Measurements from ENCODE around the gene KLK8. TPM values are rescaled to one million over a fixed set of nuclear protein-coding genes. Genes with fewer than 3 reads are reported as not detected.

The KLK8 gene
- total and polyA plus RNA-seq, 4 donors = not detected

- WGBS = 63% methylated on average over 42 of the region's 42 CpGs
- H3K27me3 ChIP-seq (ENCODE audit: control insufficient read depth in 4 of 4, insufficient read depth in 4 of 4, low read length in 3 of 4) = peaks cover 0 to 4% (median under 1%) of the 10 kb centered on the region in 4 donors
Measured at GRCh38 chr19:51002542-51003311, 1.3 kb upstream of the KLK8 start.

More at GRCh38 chr19:51002542-51003311, 1.3 kb upstream of the KLK8 start:
- DNase-seq (ENCODE audit: low spot score) = no peak
- Histone ChIP-seq H3K4me3 (ENCODE audit: low read depth in 1 of 3, low read length in 3 of 3) (no peak overlapping the region), H3K36me3 (ENCODE audit: control insufficient read depth in 4 of 4, insufficient read depth in 3 of 4, low read depth in 1 of 4, low read length in 3 of 4) (no peaks in the 10 kb centered on the region), H3K27ac (ENCODE audit: low read depth in 1 of 2, low read length in 2 of 2) (no peak overlapping the region), H3K9me3 (ENCODE audit: control insufficient read depth in 4 of 4, low read length in 3 of 4) (no peaks in the 10 kb centered on the region), H3K9ac (ENCODE audit: low read depth in 1 of 2, low read length in 2 of 2) (no peak overlapping the region), H3K4me1 (ENCODE audit: control insufficient read depth in 4 of 4, insufficient read depth in 4 of 4, low read length in 3 of 4) (no peaks in the 10 kb centered on the region)
- no peak for TF ChIP-seq EGR1 (IDR thresholded peaks at IDR 0.05; ENCODE audit: low read depth in 2 of 2)
- TF ChIP-seq ZBTB33 (IDR thresholded peaks at IDR 0.05) = no peak
- TF ChIP-seq RAD21 (IDR thresholded peaks at IDR 0.05) = no peak
- no peak for TF ChIP-seq SP1 (IDR thresholded peaks at IDR 0.05)
- TF ChIP-seq GABPA (IDR thresholded peaks at IDR 0.05 in 1 of 2, conservative IDR thresholded peaks at IDR 0.05 in 1 of 2) = no peak
- no peak for TF ChIP-seq MAX (IDR thresholded peaks at IDR 0.05)
- no peak for TF ChIP-seq YY1 (IDR thresholded peaks at IDR 0.05)
- no peak for TF ChIP-seq JUND (IDR thresholded peaks at IDR 0.05)
- no peak for TF ChIP-seq REST (IDR thresholded peaks at IDR 0.05)
- no peak for TF ChIP-seq FOXA2 (IDR thresholded peaks at IDR 0.05)
- TF ChIP-seq FOXA1 (IDR thresholded peaks at IDR 0.05) = no peak
- no peak for TF ChIP-seq ATF3 (IDR thresholded peaks at IDR 0.05)
- TF ChIP-seq NR2F2 (IDR thresholded peaks at IDR 0.05) = no peak
- no peak for TF ChIP-seq CTCF (IDR thresholded peaks at IDR 0.05; ENCODE audit: low read depth, low read length, missing input control)
- TF ChIP-seq TAF1 (conservative IDR thresholded peaks at IDR 0.05) = no peak

Data from liver (tissue), 9 donors.